HG02840 (cell line): ENCODE data around the gene MYO6.

ENCODE experiments used
- ATAC-seq: cut with Tn5 transposase; IDR thresholded peaks from one replicate; pipeline ENCODE4 v1.9.1; 2021; ENCODE audit warnings: mild to moderate bottlenecking, moderate library complexity, moderate number of reproducible peaks; ENCODE audit not compliant: unreplicated experiment, low FRiP score

MYO6 gene

DNA sequence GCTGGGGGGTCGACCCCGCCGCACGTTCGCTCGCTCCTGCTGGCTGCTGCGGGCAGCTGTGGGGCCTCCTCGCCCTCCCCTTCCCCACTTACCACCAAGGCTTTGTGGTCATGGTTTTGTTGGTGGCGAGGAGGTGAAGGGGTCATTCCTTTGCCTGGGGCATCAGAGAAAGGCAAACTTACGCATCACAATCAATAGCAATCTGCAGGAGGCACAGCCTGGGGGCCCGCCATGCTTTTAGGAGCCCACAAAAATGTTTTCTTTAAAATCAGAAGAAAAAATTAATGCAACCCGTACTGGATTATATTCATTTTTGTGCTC, 186.4 kb downstream of the MYO6 start:
- ATAC-seq = no peak

DNA sequence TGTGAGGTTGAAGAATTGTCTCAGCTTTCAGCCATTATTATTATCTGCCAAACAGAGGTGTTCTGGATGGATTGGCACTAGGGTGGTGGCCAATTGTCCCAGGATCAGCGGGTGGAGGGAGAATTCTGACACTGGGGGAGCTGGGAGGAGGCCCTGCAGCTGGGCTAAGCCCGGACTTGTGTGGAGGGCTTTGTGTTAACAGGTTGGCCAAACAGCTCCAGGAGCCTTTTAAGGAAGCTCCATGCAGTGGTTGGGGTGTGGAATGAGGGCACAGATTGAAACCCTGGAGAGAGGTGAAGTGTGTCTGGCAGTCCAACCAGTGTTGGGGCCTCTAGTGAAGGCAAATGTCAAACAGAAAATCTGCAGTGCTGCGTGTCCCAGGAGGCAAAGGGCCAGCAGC, 187.6 kb downstream of the MYO6 start:
- no peak for ATAC-seq

DNA sequence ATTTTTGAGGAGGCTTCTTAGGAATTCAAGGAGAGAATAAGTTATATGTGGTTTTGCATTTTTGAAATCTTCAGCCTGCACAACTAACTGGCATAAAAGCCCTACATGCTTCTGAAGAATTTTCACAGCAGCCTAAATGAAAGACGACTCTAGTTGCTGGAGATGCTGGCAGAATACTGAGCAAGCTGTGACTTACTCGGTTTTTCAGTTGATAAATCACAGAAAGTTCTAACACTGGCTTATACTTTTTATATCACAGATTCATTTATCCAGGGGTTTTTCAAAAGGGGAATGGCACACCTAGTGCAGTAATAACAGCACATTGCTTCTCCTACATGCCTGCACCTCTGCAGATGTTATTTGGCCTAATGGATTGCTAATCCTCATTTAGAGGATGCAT, 188.8 kb downstream of the MYO6 start:
- no peak for ATAC-seq

GRCh38 chr6:75940564-75940963, 191.5 kb downstream of the MYO6 start:
- no peak for ATAC-seq

DNA sequence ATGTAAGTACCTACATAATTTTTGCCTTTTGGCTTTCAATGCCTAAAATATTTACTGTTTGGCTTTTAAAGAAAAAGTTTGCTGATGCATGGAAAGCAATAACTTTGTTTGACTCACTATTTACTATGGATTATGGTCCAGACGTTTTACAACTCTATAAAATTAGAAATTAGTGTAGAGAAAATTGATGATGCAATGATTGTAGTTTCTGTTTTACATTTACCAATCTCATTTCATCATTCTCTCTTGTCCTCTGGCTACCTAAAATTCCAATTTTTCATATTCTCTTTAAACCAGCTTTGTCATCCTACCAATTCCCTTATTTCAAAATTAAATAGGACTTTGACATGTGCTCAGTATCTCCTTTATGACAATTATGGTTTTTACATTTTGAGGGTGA, 192.5 kb downstream of the MYO6 start:
- no peak for ATAC-seq

DNA sequence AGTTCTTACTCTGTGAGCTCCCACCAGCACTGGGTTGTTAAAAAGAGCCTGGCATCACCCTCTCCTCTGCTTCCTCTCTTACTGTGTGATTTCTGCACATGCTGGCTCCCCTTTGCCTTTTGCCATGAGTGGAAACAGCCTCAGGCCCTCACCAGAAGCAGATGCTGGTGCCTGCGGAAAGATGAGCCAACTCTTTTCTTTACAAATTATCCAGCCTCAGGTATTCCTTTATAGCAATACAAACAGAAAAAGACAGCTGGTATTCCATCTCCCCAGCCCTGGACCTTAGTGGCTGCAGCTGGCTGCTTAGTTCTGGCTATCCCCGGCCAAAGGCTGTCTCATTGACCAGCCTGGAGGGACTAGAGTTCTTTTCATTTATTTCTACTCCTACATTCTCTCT, 194.3 kb downstream of the MYO6 start:
- no peak for ATAC-seq

- no peak for ATAC-seq
Measured at GRCh38 chr6:75946146-75946831, 197.2 kb downstream of the MYO6 start.

DNA sequence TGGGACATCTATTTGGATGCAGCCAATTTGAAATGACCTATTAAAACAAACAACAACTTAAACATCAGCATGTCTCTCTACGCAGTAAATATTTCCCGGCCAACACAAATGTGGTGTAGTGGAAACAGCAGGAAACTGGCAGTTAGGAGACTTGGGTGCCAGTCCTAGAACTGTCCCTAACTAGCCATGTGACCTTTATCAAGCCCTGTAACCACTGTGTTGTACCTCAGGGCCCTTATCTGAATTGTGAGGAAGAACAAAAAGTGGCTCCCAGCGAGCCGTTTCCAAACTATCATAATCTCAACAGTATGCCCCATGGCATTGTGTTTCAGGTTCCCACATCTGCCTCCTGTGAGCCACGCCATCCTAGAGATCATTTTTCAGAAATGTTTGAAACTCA, 198.9 kb downstream of the MYO6 start:
- ATAC-seq = no peak

- no peak for ATAC-seq
Measured at GRCh38 chr6:75952128-75952527, 203.1 kb downstream of the MYO6 start.

- ATAC-seq = no peak
Measured at GRCh38 chr6:75963569-75963968, 214.5 kb downstream of the MYO6 start.

DNA sequence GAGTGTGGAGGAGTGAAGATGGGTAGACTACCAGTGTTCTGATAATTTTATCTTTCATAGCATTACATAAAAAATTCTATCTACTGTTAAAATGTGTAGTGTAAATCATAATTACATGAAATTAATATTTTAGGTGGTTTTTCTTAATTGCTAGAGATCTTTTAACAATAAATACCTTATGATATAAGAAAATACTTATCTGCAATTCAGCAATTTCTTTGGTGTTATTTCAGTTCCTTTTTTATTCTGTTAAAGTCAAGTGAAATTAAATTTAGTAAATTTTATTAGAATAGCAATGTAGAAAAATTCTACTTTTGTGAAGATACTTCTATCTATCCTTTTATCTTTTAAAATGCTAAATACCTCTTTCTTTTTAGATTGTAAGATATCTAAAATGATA, 219.1 kb downstream of the MYO6 start:
- no peak for ATAC-seq
